OCI-LY3 (cell line): ENCODE results near the gene GPX7.

Source experiments
- H2AFZ ChIP-seq: fragments of 200-600, 300-600 bp; shearing (Covaris generic); 2 replicates; pipeline ENCODE4 v1.6.0; 2014; ENCODE audit warnings: antibody characterized with exemption, low read depth, low read length
- H3K27ac ChIP-seq: fragments of 200-600, 300-600 bp; sonication (generic); 2 replicates; pipeline ENCODE4 v1.5.1; 2014; ENCODE audit warnings: mild to moderate bottlenecking, low read length, moderate library complexity, mixed read lengths
- H3K27me3 ChIP-seq: fragments of 200-600, 300-600 bp; sonication (generic); 2 replicates; pipeline ENCODE4 v1.6.1; 2014; ENCODE audit warnings: low read depth, low read length, mixed read lengths
- H3K36me3 ChIP-seq: fragments of 200-600, 300-600 bp; sonication (generic); replicated peaks from 2 replicates; pipeline ENCODE3; 2014; ENCODE audit warnings: low read depth, low read length, mixed read lengths
- H3K4me1 ChIP-seq: fragments of 300-600, 200-600 bp; sonication (generic); 2 replicates; pipeline ENCODE4 v1.6.1; 2014; ENCODE audit warnings: low read length, mixed read lengths
- H3K4me2 ChIP-seq: fragments of 200-600, 300-600 bp; sonication (generic); 2 replicates; pipeline ENCODE4 v1.6.1; 2014; ENCODE audit warnings: low read length, mixed read lengths
- H3K4me3 ChIP-seq: fragments of 300-600, 200-600 bp; sonication (generic); 2 replicates; pipeline ENCODE4 v1.5.1; 2014; ENCODE audit warnings: antibody characterized with exemption, mild to moderate bottlenecking, low read length, moderate library complexity
- H3K79me2 ChIP-seq: fragments of 300-600, 200-600 bp; shearing (Covaris generic); 2 replicates; pipeline ENCODE4 v1.6.1; 2014; ENCODE audit warnings: mild to moderate bottlenecking, low read length, mixed read lengths
- H3K9ac ChIP-seq: fragments of 300-600, 200-600 bp; shearing (Covaris generic); 2 replicates; pipeline ENCODE4 v1.6.0; 2014; ENCODE audit warnings: mild to moderate bottlenecking, low read length, moderate library complexity
- H3K9me3 ChIP-seq: fragments of 200-600, 300-600 bp; shearing (Covaris generic); 2 replicates; pipeline ENCODE4 v1.6.1; 2014; ENCODE audit warnings: low read length, mixed read lengths; ENCODE audit not compliant: insufficient read depth
- H4K20me1 ChIP-seq: fragments of 200-600, 300-600 bp; sonication (generic); 2 replicates; pipeline ENCODE4 v1.6.1; 2016; ENCODE audit warnings: low read length, mixed read lengths; ENCODE audit not compliant: insufficient read depth
- CTCF ChIP-seq: fragments of 200-600, 300-600 bp; sonication (generic); IDR thresholded peaks from 2 replicates; pipeline ENCODE4 v1.5.1; 2014; ENCODE audit warnings: antibody characterized with exemption, low read length, low read depth
- EZH2phosphoT487 ChIP-seq: fragments of 200-600 bp; shearing (Covaris generic); IDR thresholded peaks from 2 replicates; pipeline ENCODE4 v1.6.1; 2018; ENCODE audit warnings: antibody characterized with exemption, mixed run types, low read depth

The GPX7 gene

GRCh38 chr1:52636721-52637695, 34.8 kb downstream of the GPX7 start:
- TF ChIP-seq CTCF: no peak
- TF ChIP-seq EZH2phosphoT487: no peak
- Histone ChIP-seq H2AFZ (peak overlapping the region; percentile 78; the same call in 1 of the 2 replicates), H3K36me3 (no peaks in the 10 kb centered on the region), H4K20me1 (no peaks in the 10 kb centered on the region), H3K9ac (peak overlapping the region; percentile 80), H3K79me2 (no peaks in the 10 kb centered on the region), H3K4me1 (peaks cover 66% of the 10 kb centered on the region), H3K4me3 (peak overlapping the region; percentile 51), H3K9me3 (no peaks in the 10 kb centered on the region; the same call in 1 of the 2 replicates), H3K27me3 (no peaks in the 10 kb centered on the region), H3K4me2 (peak overlapping the region; percentile 79), H3K27ac (peak overlapping the region; percentile 97)

GRCh38 chr1:52637946-52638345, 35.8 kb downstream of the GPX7 start:
- H3K4me3 ChIP-seq: peak overlapping the region; percentile 51
- no peaks in the 10 kb centered on the region for H3K79me2 ChIP-seq
- H3K4me2 ChIP-seq: peak overlapping the region; percentile 79
- TF ChIP-seq EZH2phosphoT487 (no peak), CTCF (no peak)
- no peaks in the 10 kb centered on the region for H3K27me3 ChIP-seq
- peak overlapping the region; percentile 97 for H3K27ac ChIP-seq
- no peaks in the 10 kb centered on the region for H3K36me3 ChIP-seq
- H3K9me3 ChIP-seq: no peaks in the 10 kb centered on the region; the same call in 1 of the 2 replicates
- H3K9ac ChIP-seq: peak overlapping the region; percentile 80
- no peaks in the 10 kb centered on the region for H4K20me1 ChIP-seq
- H3K4me1 ChIP-seq: peaks cover 67% of the 10 kb centered on the region
- H2AFZ ChIP-seq: no peak overlapping the region

GRCh38 chr1:52640697-52641096, 38.5 kb downstream of the GPX7 start:
- H3K36me3 ChIP-seq: no peaks in the 10 kb centered on the region
- H3K27ac ChIP-seq: peak overlapping the region; percentile 51
- no peak overlapping the region for H2AFZ ChIP-seq
- no peaks in the 10 kb centered on the region for H3K79me2 ChIP-seq
- H3K9me3 ChIP-seq: no peaks in the 10 kb centered on the region
- TF ChIP-seq CTCF (no peak), EZH2phosphoT487 (no peak)
- no peaks in the 10 kb centered on the region for H3K27me3 ChIP-seq
- H3K4me2 ChIP-seq: peak overlapping the region; percentile 45
- no peaks in the 10 kb centered on the region for H4K20me1 ChIP-seq
- H3K4me1 ChIP-seq: peaks cover 50% of the 10 kb centered on the region
- no peak overlapping the region for H3K4me3 ChIP-seq
- peak overlapping the region; percentile 15; the same call in 1 of the 2 replicates for H3K9ac ChIP-seq

GRCh38 chr1:52641307-52641706, 39.1 kb downstream of the GPX7 start:
- Histone ChIP-seq H3K4me2 (peak overlapping the region; percentile 45), H3K4me1 (peaks cover 45% of the 10 kb centered on the region), H3K27ac (peak overlapping the region; percentile 51), H4K20me1 (no peaks in the 10 kb centered on the region), H3K4me3 (no peak overlapping the region), H3K9ac (peak overlapping the region; percentile 15; the same call in 1 of the 2 replicates), H3K79me2 (no peaks in the 10 kb centered on the region), H2AFZ (no peak overlapping the region; the same call in 1 of the 2 replicates), H3K27me3 (no peaks in the 10 kb centered on the region), H3K36me3 (no peaks in the 10 kb centered on the region), H3K9me3 (no peaks in the 10 kb centered on the region)
- no peak for TF ChIP-seq EZH2phosphoT487
- no peak for TF ChIP-seq CTCF
